OCI-LY3 (cell line): ENCODE data around the gene EPHA3.

ENCODE experiments used
- H2AFZ ChIP-seq: fragments of 200-600, 300-600 bp; shearing (Covaris generic); 2 replicates; pipeline ENCODE4 v1.6.0; 2014; ENCODE audit warnings: antibody characterized with exemption, low read depth, low read length
- H3K27ac ChIP-seq: fragments of 200-600, 300-600 bp; sonication (generic); 2 replicates; pipeline ENCODE4 v1.5.1; 2014; ENCODE audit warnings: mild to moderate bottlenecking, low read length, moderate library complexity, mixed read lengths
- H3K27me3 ChIP-seq: fragments of 200-600, 300-600 bp; sonication (generic); 2 replicates; pipeline ENCODE4 v1.6.1; 2014; ENCODE audit warnings: low read depth, low read length, mixed read lengths
- H3K36me3 ChIP-seq: fragments of 200-600, 300-600 bp; sonication (generic); replicated peaks from 2 replicates; pipeline ENCODE3; 2014; ENCODE audit warnings: low read depth, low read length, mixed read lengths
- H3K4me1 ChIP-seq: fragments of 300-600, 200-600 bp; sonication (generic); 2 replicates; pipeline ENCODE4 v1.6.1; 2014; ENCODE audit warnings: low read length, mixed read lengths
- H3K4me2 ChIP-seq: fragments of 200-600, 300-600 bp; sonication (generic); 2 replicates; pipeline ENCODE4 v1.6.1; 2014; ENCODE audit warnings: low read length, mixed read lengths
- H3K4me3 ChIP-seq: fragments of 300-600, 200-600 bp; sonication (generic); 2 replicates; pipeline ENCODE4 v1.5.1; 2014; ENCODE audit warnings: antibody characterized with exemption, mild to moderate bottlenecking, low read length, moderate library complexity
- H3K79me2 ChIP-seq: fragments of 300-600, 200-600 bp; shearing (Covaris generic); 2 replicates; pipeline ENCODE4 v1.6.1; 2014; ENCODE audit warnings: mild to moderate bottlenecking, low read length, mixed read lengths
- H3K9ac ChIP-seq: fragments of 300-600, 200-600 bp; shearing (Covaris generic); 2 replicates; pipeline ENCODE4 v1.6.0; 2014; ENCODE audit warnings: mild to moderate bottlenecking, low read length, moderate library complexity
- H3K9me3 ChIP-seq: fragments of 200-600, 300-600 bp; shearing (Covaris generic); 2 replicates; pipeline ENCODE4 v1.6.1; 2014; ENCODE audit warnings: low read length, mixed read lengths; ENCODE audit not compliant: insufficient read depth
- H4K20me1 ChIP-seq: fragments of 200-600, 300-600 bp; sonication (generic); 2 replicates; pipeline ENCODE4 v1.6.1; 2016; ENCODE audit warnings: low read length, mixed read lengths; ENCODE audit not compliant: insufficient read depth
- EZH2phosphoT487 ChIP-seq: fragments of 200-600 bp; shearing (Covaris generic); IDR thresholded peaks from 2 replicates; pipeline ENCODE4 v1.6.1; 2018; ENCODE audit warnings: antibody characterized with exemption, mixed run types, low read depth
- TF ChIP-seq, protein P1 (sequence below): fragments of 200-600, 300-600 bp; sonication (generic); IDR thresholded peaks from 2 replicates; pipeline ENCODE4 v1.5.1; 2014; ENCODE audit warnings: antibody characterized with exemption, low read length, low read depth

EPHA3 gene

GRCh38 chr3:89419647-89420241 is 312.3 kb downstream of the EPHA3 start:
- Histone ChIP-seq H3K4me2 (no peak overlapping the region), H2AFZ (no peak overlapping the region), H3K79me2 (no peaks in the 10 kb centered on the region), H3K4me1 (no peaks in the 10 kb centered on the region), H3K9ac (no peak overlapping the region), H3K9me3 (no peaks in the 10 kb centered on the region), H3K36me3 (no peaks in the 10 kb centered on the region), H3K4me3 (no peak overlapping the region), H3K27ac (no peak overlapping the region), H3K27me3 (no peaks in the 10 kb centered on the region), H4K20me1 (no peaks in the 10 kb centered on the region)
- TF ChIP-seq EZH2phosphoT487: no peak
- TF ChIP-seq, protein P1, sequence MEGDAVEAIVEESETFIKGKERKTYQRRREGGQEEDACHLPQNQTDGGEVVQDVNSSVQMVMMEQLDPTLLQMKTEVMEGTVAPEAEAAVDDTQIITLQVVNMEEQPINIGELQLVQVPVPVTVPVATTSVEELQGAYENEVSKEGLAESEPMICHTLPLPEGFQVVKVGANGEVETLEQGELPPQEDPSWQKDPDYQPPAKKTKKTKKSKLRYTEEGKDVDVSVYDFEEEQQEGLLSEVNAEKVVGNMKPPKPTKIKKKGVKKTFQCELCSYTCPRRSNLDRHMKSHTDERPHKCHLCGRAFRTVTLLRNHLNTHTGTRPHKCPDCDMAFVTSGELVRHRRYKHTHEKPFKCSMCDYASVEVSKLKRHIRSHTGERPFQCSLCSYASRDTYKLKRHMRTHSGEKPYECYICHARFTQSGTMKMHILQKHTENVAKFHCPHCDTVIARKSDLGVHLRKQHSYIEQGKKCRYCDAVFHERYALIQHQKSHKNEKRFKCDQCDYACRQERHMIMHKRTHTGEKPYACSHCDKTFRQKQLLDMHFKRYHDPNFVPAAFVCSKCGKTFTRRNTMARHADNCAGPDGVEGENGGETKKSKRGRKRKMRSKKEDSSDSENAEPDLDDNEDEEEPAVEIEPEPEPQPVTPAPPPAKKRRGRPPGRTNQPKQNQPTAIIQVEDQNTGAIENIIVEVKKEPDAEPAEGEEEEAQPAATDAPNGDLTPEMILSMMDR: no peak

GRCh38 chr3:89426060-89426459 is 318.6 kb downstream of the EPHA3 start:
- Histone ChIP-seq H3K9me3 (no peaks in the 10 kb centered on the region), H3K27me3 (no peaks in the 10 kb centered on the region)
- TF ChIP-seq, protein P1: no peak

GRCh38 chr3:89434621-89435380 is 327.4 kb downstream of the EPHA3 start:
- Histone ChIP-seq H3K4me3 (no peak overlapping the region), H3K36me3 (no peaks in the 10 kb centered on the region), H3K79me2 (no peaks in the 10 kb centered on the region), H4K20me1 (no peaks in the 10 kb centered on the region), H3K9me3 (no peaks in the 10 kb centered on the region), H3K9ac (no peak overlapping the region), H3K27me3 (no peaks in the 10 kb centered on the region), H3K4me2 (0 out of 2 replicates have a peak overlapping the region, but pooled peaks have one; percentile 2), H3K4me1 (peaks cover 6% of the 10 kb centered on the region), H3K27ac (no peak overlapping the region), H2AFZ (peak overlapping the region; percentile 69; the same call in 1 of the 2 replicates)
- no peak for TF ChIP-seq EZH2phosphoT487
- TF ChIP-seq, protein P1: no peak

More at GRCh38 chr3:89426060-89426459, 318.6 kb downstream of the EPHA3 start:
- Histone ChIP-seq H2AFZ (no peak overlapping the region), H3K9ac (no peak overlapping the region), H4K20me1 (no peaks in the 10 kb centered on the region), H3K4me2 (no peak overlapping the region), H3K79me2 (no peaks in the 10 kb centered on the region), H3K4me1 (no peaks in the 10 kb centered on the region; the same call in 1 of the 2 replicates), H3K4me3 (no peak overlapping the region), H3K36me3 (no peaks in the 10 kb centered on the region), H3K27ac (no peak overlapping the region)

GRCh38 chr3:89436846-89437245 is 329.4 kb downstream of the EPHA3 start:
- no peak overlapping the region for H3K9ac ChIP-seq
- no peaks in the 10 kb centered on the region for H3K27me3 ChIP-seq
- H3K4me1 ChIP-seq: peaks cover 18% of the 10 kb centered on the region
- H4K20me1 ChIP-seq: no peaks in the 10 kb centered on the region
- TF ChIP-seq EZH2phosphoT487: no peak
- TF ChIP-seq, protein P1: no peak
- no peak overlapping the region for H3K27ac ChIP-seq
- H2AFZ ChIP-seq: no peak overlapping the region
- H3K36me3 ChIP-seq: no peaks in the 10 kb centered on the region
- H3K4me3 ChIP-seq: no peak overlapping the region
- H3K79me2 ChIP-seq: no peaks in the 10 kb centered on the region
- no peak overlapping the region for H3K4me2 ChIP-seq
- H3K9me3 ChIP-seq: no peaks in the 10 kb centered on the region
